Transverse colon (tissue), 4 donors: Measurements from ENCODE around the gene KCNJ10. TPM values are rescaled to one million over a fixed set of nuclear protein-coding genes. Genes with fewer than 3 reads are reported as not detected.
A peak's percentile ranks its signal among the peaks of the same experiment; 100 is the strongest.

Experiments used
- DNase-seq: peaks from one replicate; pipeline ENCODE4 v3.0.0-alpha.2; 2019
- H3K27ac ChIP-seq, 4 donors: fragments of 200-600 bp; sonication (generic); 2 replicates each; pipeline ENCODE4 v1.5.1; 2016 to 2018; ENCODE audit warnings: inconsistent platforms in 4 of 4
- H3K27me3 ChIP-seq: fragments of 200-600 bp; sonication (generic); 2 replicates; pipeline ENCODE4 v1.5.1; 2017; ENCODE audit warnings: inconsistent platforms
- H3K36me3 ChIP-seq, 4 donors: fragments of 200-600 bp; sonication (generic); 2 replicates each; pipeline ENCODE4 v1.5.1; 2017 to 2019; ENCODE audit warnings: inconsistent platforms in 4 of 4
- H3K4me1 ChIP-seq, 4 donors: fragments of 200-600 bp; sonication (generic); 2 replicates each; pipeline ENCODE4 v1.5.1; 2017 to 2020; ENCODE audit warnings: inconsistent platforms in 4 of 4
- H3K4me3 ChIP-seq, 4 donors: fragments of 200-600 bp; sonication (generic); 1 replicate in 1 of 4; 2 replicates in 3 of 4; pipeline versions ENCODE4 v1.5.1 to v1.6.1; 2017 to 2019; ENCODE audit warnings: inconsistent platforms in 4 of 4
- H3K9me3 ChIP-seq, 2 donors: fragments of 200-600 bp; sonication (generic); 2 replicates each; pipeline ENCODE4 v1.5.1; 2017 to 2019; ENCODE audit warnings: inconsistent platforms in 2 of 2
- CTCF ChIP-seq, 5 experiments: fragments of 200-600 bp in 3 of 5; fragments of 450-650 bp in 2 of 5; sonication (generic) in 3 of 5; IDR thresholded peaks; 1 replicate in 2 of 5; 2 replicates in 3 of 5; pipeline ENCODE4 v1.5.1; 2016 to 2017; ENCODE audit warnings: antibody characterized with exemption in 5 of 5, inconsistent platforms in 3 of 5, mild to moderate bottlenecking in 2 of 5, moderate library complexity in 1 of 5
- EP300 ChIP-seq: sonication (generic); formaldehyde crosslinking; IDR thresholded peaks from one replicate; pipeline ENCODE4 v1.6.1; 2017; ENCODE audit warnings: antibody characterized with exemption, low read depth
- POLR2A ChIP-seq: fragments of 450-650 bp; IDR thresholded peaks from one replicate; pipeline ENCODE4 v1.6.1; 2016; ENCODE audit warnings: antibody characterized with exemption, mild to moderate bottlenecking, moderate library complexity
- POLR2AphosphoS5 ChIP-seq, 3 donors: sonication (generic); formaldehyde crosslinking; IDR thresholded peaks; one replicate each; pipeline ENCODE4 v1.6.1; 2016; ENCODE audit warnings: antibody characterized with exemption in 3 of 3
- WGBS, 2 donors: methylation state at CpG; one replicate each; pipeline ENCODE4 v1.1.5; 2018; ENCODE audit warnings: low coverage in 1 of 2; 5-methylcytosine and 5-hydroxymethylcytosine counted together
- in situ Hi-C, 4 donors: fragments of 200-750 bp; cut with MboI; loops; one replicate each; pipeline versions ENCODE4 v1.15.0 to v1.15.1; 2017; ENCODE audit warnings: low sequenced_read_pairs in 3 of 4, low pct_ligation_motif_present in 1 of 4, low pct_unique_long_range_greater_than_20kb in 1 of 4
- intact Hi-C: fragments of 100-400 bp; cut with DNase I; formaldehyde crosslinking; loops from one replicate; pipeline ENCODE4 v1.15.1; 2023; ENCODE audit warnings: low total_unique reads
- total RNA-seq, 4 donors: library from RNA; depleted of rRNA; stranded (reverse); fragments of >200 nt; gene quantifications; one replicate each; pipeline ENCODE4 v1.1.0, GENCODE V29; 2016

KCNJ10 gene
- total RNA-seq, 4 donors from 2014 or later = not detected

- Histone ChIP-seq H3K27ac (no peak overlapping the region), H3K27me3 (no peaks in the 10 kb centered on the region), H3K4me1 (peaks cover 11 to 27% (median 13%) of the 10 kb centered on the region in 4 donors), H3K9me3 (no peaks in the 10 kb centered on the region), H3K4me3 (no peak overlapping the region), H3K36me3 (no peaks in the 10 kb centered on the region)
- no peak for TF ChIP-seq CTCF (IDR thresholded peaks at IDR 0.05)
- TF ChIP-seq POLR2A = no peak
- 78% methylated on average over 6 of the region's 6 CpGs; no CpG with 5 or more reads in 1 of the 2 donors for WGBS, 2 donors
- intact Hi-C loops (loop anchor here (10.0 kb wide), 1 partner anchor 1199 kb away; the partner anchor contains the start of gene OR6N1), in situ Hi-C loops (no loop called here)
- no peak for DNase-seq
These were observed 96.5 kb downstream of the KCNJ10 start for GRCh38 chr1:159973350-159973940.

- Histone ChIP-seq H3K27ac (no peak overlapping the region), H3K4me1 (peaks cover 11 to 27% (median 13%) of the 10 kb centered on the region in 4 donors), H3K36me3 (no peaks in the 10 kb centered on the region), H3K9me3 (no peaks in the 10 kb centered on the region), H3K4me3 (no peak overlapping the region), H3K27me3 (no peaks in the 10 kb centered on the region)
- 99% methylated on average over 8 of the region's 8 CpGs; no CpG with 5 or more reads in 1 of the 2 donors for WGBS, 2 donors
- DNase-seq = no peak
- in situ Hi-C loops = no loop called here
- no peak for TF ChIP-seq EP300
- TF ChIP-seq CTCF (IDR thresholded peaks at IDR 0.05) = no peak
- no peak for TF ChIP-seq POLR2A
- no peak for TF ChIP-seq POLR2AphosphoS5 (IDR thresholded peaks at IDR 0.05)
- intact Hi-C loops = loop anchor here (10.0 kb wide), 1 partner anchor 1198 kb away; the partner anchor contains the start of gene OR6N1
These were observed 97.3 kb downstream of the KCNJ10 start for GRCh38 chr1:159972443-159973205.

- intact Hi-C loops = loop anchor here (10.0 kb wide), 1 partner anchor 1196 kb away; the partner anchor contains the start of gene OR6N1
- in situ Hi-C loops = no loop called here
- no peaks in the 10 kb centered on the region for H3K27me3 ChIP-seq
- H3K9me3 ChIP-seq = no peaks in the 10 kb centered on the region
- peak overlapping the region; percentile 53 to 67 (median 59) for H3K27ac ChIP-seq
- H3K4me3 ChIP-seq = no peak overlapping the region
- 51% methylated on average over 9 of the region's 9 CpGs; no CpG with 5 or more reads in 1 of the 2 donors for WGBS, 2 donors
- no peaks in the 10 kb centered on the region for H3K36me3 ChIP-seq
- DNase-seq = peak; percentile 88
- peaks cover 11 to 27% (median 13%) of the 10 kb centered on the region in 4 donors for H3K4me1 ChIP-seq
- TF ChIP-seq CTCF (IDR thresholded peaks at IDR 0.05) (peak in 3 of 5 experiments; percentile 11 to 73 (median 49)), POLR2AphosphoS5 (IDR thresholded peaks at IDR 0.05) (peak in 2 of 3 donors; percentile 60 to 66), EP300 (no peak), POLR2A (no peak)
These were observed 99.0 kb downstream of the KCNJ10 start for GRCh38 chr1:159970932-159971342.

- no peak overlapping the region for H3K27ac ChIP-seq
- DNase-seq = no peak
- no peak for TF ChIP-seq POLR2A
- TF ChIP-seq EP300 = no peak
- no peak for TF ChIP-seq CTCF (IDR thresholded peaks at IDR 0.05)
- no peak for TF ChIP-seq POLR2AphosphoS5 (IDR thresholded peaks at IDR 0.05)
- intact Hi-C loops = no loop called here
- no peak overlapping the region for H3K4me3 ChIP-seq
- H3K36me3 ChIP-seq = no peaks in the 10 kb centered on the region
- no peaks in the 10 kb centered on the region for H3K9me3 ChIP-seq
- H3K27me3 ChIP-seq = no peaks in the 10 kb centered on the region
- 91 to 96% methylated on average over 3 of the region's 3 CpGs for WGBS, 2 donors
- peaks cover 11 to 27% (median 13%) of the 10 kb centered on the region in 4 donors for H3K4me1 ChIP-seq
- in situ Hi-C loops = no loop called here
These were observed 101.1 kb downstream of the KCNJ10 start for GRCh38 chr1:159968901-159969300.
